PC-9 (cell line): ENCODE data around the gene RPP25L. TPM values are rescaled to one million over a fixed set of nuclear protein-coding genes. Genes with fewer than 3 reads are reported as not detected.

Experiments used
- BruUV-seq: library from RNA; stranded (reverse); fragments of 400-500 nt; replicated peaks from 2 replicates; lab custom pipeline; 2021; lab: Mats Ljungman, UMichigan
- CTCF ChIA-PET: fragments of 300-600 bp; sonication (Branson Sonifier 250); formaldehyde crosslinking; loops from one replicate; lab custom pipeline; 2022; ENCODE audit warnings: antibody characterized with exemption; lab: Charles Lee
- POLR2A ChIA-PET: fragments of 300-600 bp; sonication (Branson Sonifier 250); formaldehyde crosslinking; loops from one replicate; lab custom pipeline; 2022; ENCODE audit warnings: antibody characterized with exemption; ENCODE audit not compliant: unreplicated experiment; lab: Charles Lee
- DNase-seq, 2 experiments: peaks; one replicate each; pipeline versions ENCODE4 v3.0.0 to v3.0.0-alpha.2; 2015 to 2022; ENCODE audit warnings: mixed read lengths in 1 of 2
- H2AFZ ChIP-seq: fragments of 200-600 bp; sonication (generic); 2 replicates; pipeline ENCODE4 v1.8.1; 2017; ENCODE audit warnings: antibody characterized with exemption
- H3F3A ChIP-seq: fragments of 200-600 bp; sonication (generic); 2 replicates; pipeline ENCODE4 v1.8.1; 2017; ENCODE audit warnings: antibody characterized with exemption, mild to moderate bottlenecking, low read depth; ENCODE audit not compliant: insufficient read depth
- H3K27ac ChIP-seq: fragments of 200-600 bp; sonication (generic); 2 replicates; pipeline ENCODE4 v1.6.1; 2016; ENCODE audit warnings: mixed run types
- H3K27me3 ChIP-seq: fragments of 200-600 bp; sonication (generic); 2 replicates; pipeline ENCODE4 v1.6.1; 2016; ENCODE audit warnings: low read depth, mixed run types; ENCODE audit not compliant: insufficient read depth
- H3K36me3 ChIP-seq: fragments of 200-600 bp; sonication (generic); 2 replicates; pipeline ENCODE4 v1.6.1; 2016; ENCODE audit warnings: low read depth, mixed run types
- H3K4me1 ChIP-seq: fragments of 200-600 bp; sonication (generic); replicated peaks from 2 replicates; pipeline ENCODE4 v1.6.1; 2016; ENCODE audit warnings: mixed run types; ENCODE audit not compliant: insufficient read depth
- H3K4me2 ChIP-seq: fragments of 200-600 bp; sonication (generic); 2 replicates; pipeline ENCODE4 v1.6.1; 2017; ENCODE audit warnings: mixed run types
- H3K4me3 ChIP-seq: fragments of 200-600 bp; sonication (generic); 2 replicates; pipeline ENCODE4 v1.6.1; 2016; ENCODE audit warnings: mixed run types
- H3K79me2 ChIP-seq: fragments of 200-600 bp; sonication (generic); 2 replicates; pipeline ENCODE4 v1.6.1; 2017; ENCODE audit warnings: low read depth, mixed run types
- H3K9me2 ChIP-seq: fragments of 200-600 bp; sonication (generic); 2 replicates; pipeline ENCODE4 v1.8.1; 2017; ENCODE audit warnings: mild to moderate bottlenecking; ENCODE audit not compliant: insufficient read depth
- H3K9me3 ChIP-seq: fragments of 200-600 bp; sonication (generic); 2 replicates; pipeline ENCODE4 v1.8.1; 2016; ENCODE audit warnings: low read depth; ENCODE audit not compliant: insufficient read depth
- H4K20me1 ChIP-seq: fragments of 200-600 bp; sonication (generic); 2 replicates; pipeline ENCODE4 v1.8.1; 2017; ENCODE audit not compliant: insufficient read depth
- CTCF ChIP-seq: fragments of 200-600 bp; sonication (generic); conservative IDR thresholded peaks from 2 replicates; pipeline ENCODE4 v1.6.1; 2017; ENCODE audit warnings: mixed run types, antibody characterized with exemption, mild to moderate bottlenecking, moderate library complexity
- EZH2 ChIP-seq: fragments of 200-600 bp; sonication (generic); IDR thresholded peaks from 2 replicates; pipeline ENCODE4 v1.8.0; 2017; ENCODE audit warnings: antibody characterized with exemption, low read depth
- intact Hi-C: fragments of 100-400 bp; cut with micrococcal nuclease; formaldehyde crosslinking; loops from one replicate; pipeline ENCODE4 v1.10.0; 2022; ENCODE audit not compliant: unreplicated experiment
- total RNA-seq: library from RNA; stranded (reverse); gene quantifications from 2 replicates; pipeline ENCODE4 v1.2.3, GENCODE V29; 2021

The RPP25L gene
- total RNA-seq, 1 experiment from 2014 or later, result 15.6 TPM

GRCh38 chr9:34638138-34638445 is 26.2 kb upstream of the RPP25L start:
- POLR2A ChIA-PET, result interaction anchor here (0.6 to 0.7 kb wide), 2 partner anchors 81 to 207 kb away, joined by 3 to 4 read pairs; no protein-coding TSS in a partner anchor
- peaks cover 10% of the 10 kb centered on the region; the same call in 1 of the 2 replicates for H3F3A ChIP-seq

GRCh38 chr9:34637356-34638137 is 25.6 kb upstream of the RPP25L start, which contains the start of gene SIGMAR1:
SIGMAR1 (minus strand) TSS chr9:34637787; CDS start chr9:34637697, 90 bp downstream.
- intact Hi-C loops, result loop anchor here (2.0 kb wide), 1 partner anchor 65 kb away; no protein-coding TSS in a partner anchor
- no TSS peak for BruUV-seq
- POLR2A ChIA-PET, result interaction anchor here (0.5 to 0.7 kb wide), 3 partner anchors 29 to 206 kb away, joined by 3 to 4 read pairs (median 4); no protein-coding TSS in a partner anchor

More at GRCh38 chr9:34638138-34638445, 26.2 kb upstream of the RPP25L start:
- no peaks in the 10 kb centered on the region for H3K27me3 ChIP-seq
- intact Hi-C loops, result no loop called here
- no peaks in the 10 kb centered on the region for H3K36me3 ChIP-seq
- TF ChIP-seq CTCF (no peak), EZH2 (no peak)
- no TSS peak for BruUV-seq
- H3K27ac ChIP-seq, result no peak overlapping the region
- DNase-seq, result no peak
- peak overlapping the region; percentile 89 for H2AFZ ChIP-seq
- no peaks in the 10 kb centered on the region for H3K9me2 ChIP-seq
- no peaks in the 10 kb centered on the region for H3K9me3 ChIP-seq
- H3K79me2 ChIP-seq, result peaks cover 18% of the 10 kb centered on the region
- H3K4me1 ChIP-seq, result peaks cover 14% of the 10 kb centered on the region
- H3K4me3 ChIP-seq, result peak overlapping the region; percentile 82
- no peaks in the 10 kb centered on the region for H4K20me1 ChIP-seq
- CTCF ChIA-PET, result interaction anchor here (0.5 to 1.0 kb wide), 2 partner anchors 34 to 54 kb away, joined by 3 to 10 read pairs; no protein-coding TSS in a partner anchor
- H3K4me2 ChIP-seq, result peak overlapping the region; percentile 90

More at GRCh38 chr9:34637356-34638137, 25.6 kb upstream of the RPP25L start, which contains the start of gene SIGMAR1:
- Histone ChIP-seq H3K4me2 (peak within 1 kb of the TSS; percentile 90), H3K9me3 (no peaks in the 10 kb centered on the region), H4K20me1 (no peaks in the 10 kb centered on the region), H3K79me2 (peaks cover 18% of the 10 kb centered on the region), H3K9me2 (no peaks in the 10 kb centered on the region), H3K27me3 (no peaks in the 10 kb centered on the region), H3K4me3 (peak within 1 kb of the TSS; percentile 82), H3F3A (peaks cover 10% of the 10 kb centered on the region; the same call in 1 of the 2 replicates), H3K4me1 (peaks cover 14% of the 10 kb centered on the region), H3K27ac (no peak within 1 kb of the TSS), H3K36me3 (no peaks in the 10 kb centered on the region), H2AFZ (peak within 1 kb of the TSS; percentile 89)
- CTCF ChIA-PET, result interaction anchor here (0.5 to 0.6 kb wide), 2 partner anchors 50 to 55 kb away, joined by 3 to 10 read pairs; no protein-coding TSS in a partner anchor
- TF ChIP-seq EZH2, result no peak
- TF ChIP-seq CTCF, result no peak
- peak; percentile 72 to 89 for DNase-seq
